Liver (tissue), 9 donors: ENCODE data around the gene CAST. TPM values are rescaled to one million over a fixed set of nuclear protein-coding genes. Genes with fewer than 3 reads are reported as not detected.

ENCODE experiments used
- DNase-seq: peaks from one replicate; pipeline ENCODE4 v3.0.0-alpha.2; 2017; ENCODE audit warnings: low spot score
- H3K27ac ChIP-seq, 2 donors: one replicate each; pipeline ENCODE4 v1.7.0; 2013; ENCODE audit warnings: inconsistent platforms in 2 of 2, low read length in 2 of 2, control low read depth in 1 of 2, low read depth in 1 of 2, mild to moderate bottlenecking in 1 of 2
- H3K27me3 ChIP-seq, 4 donors: one replicate each; pipeline versions ENCODE4 v1.6.1 to v1.7.0; 2013; ENCODE audit warnings: low read length in 3 of 4, inconsistent platforms in 1 of 4, mild to moderate bottlenecking in 1 of 4, moderate library complexity in 1 of 4; ENCODE audit not compliant: control insufficient read depth in 4 of 4, insufficient read depth in 4 of 4
- H3K36me3 ChIP-seq, 4 donors: one replicate each; pipeline versions ENCODE4 v1.6.1 to v1.7.0; 2013; ENCODE audit warnings: low read length in 3 of 4, mild to moderate bottlenecking in 3 of 4, low read depth in 1 of 4, moderate library complexity in 1 of 4; ENCODE audit not compliant: control insufficient read depth in 4 of 4, insufficient read depth in 3 of 4
- H3K4me1 ChIP-seq, 4 donors: one replicate each; pipeline versions ENCODE4 v1.6.1 to v1.7.0; 2013; ENCODE audit warnings: low read length in 3 of 4, mild to moderate bottlenecking in 3 of 4, moderate library complexity in 1 of 4; ENCODE audit not compliant: control insufficient read depth in 4 of 4, insufficient read depth in 4 of 4
- H3K4me3 ChIP-seq, 3 donors: one replicate each; pipeline versions ENCODE4 v1.6.1 to v1.7.0; 2013; ENCODE audit warnings: low read length in 3 of 3, control low read depth in 1 of 3, low read depth in 1 of 3, mild to moderate bottlenecking in 1 of 3
- H3K9ac ChIP-seq, 2 donors: one replicate each; pipeline ENCODE4 v1.7.0; 2013; ENCODE audit warnings: low read length in 2 of 2, mild to moderate bottlenecking in 2 of 2, moderate library complexity in 2 of 2, control low read depth in 1 of 2, low read depth in 1 of 2
- H3K9me3 ChIP-seq, 4 donors: one replicate each; pipeline versions ENCODE4 v1.6.1 to v1.7.0; 2013; ENCODE audit warnings: low read length in 3 of 4; ENCODE audit not compliant: control insufficient read depth in 4 of 4
- ATF3 ChIP-seq: IDR thresholded peaks from 2 replicates; pipeline ENCODE4 v1.6.1; 2016; ENCODE audit warnings: antibody characterized with exemption
- EGR1 ChIP-seq, 2 donors: IDR thresholded peaks; 2 replicates each; pipeline ENCODE4 v1.6.1; 2016 to 2018; ENCODE audit warnings: antibody characterized with exemption in 2 of 2, low read depth in 2 of 2
- FOXA1 ChIP-seq: IDR thresholded peaks from 2 replicates; pipeline ENCODE4 v1.6.1; 2016; ENCODE audit warnings: antibody characterized with exemption
- FOXA2 ChIP-seq: IDR thresholded peaks from 2 replicates; pipeline ENCODE4 v1.6.1; 2016; ENCODE audit warnings: antibody characterized with exemption
- GABPA ChIP-seq, 2 donors: IDR thresholded peaks in 1 of 2; conservative IDR thresholded peaks in 1 of 2; 2 replicates each; pipeline ENCODE4 v1.6.1; 2016; ENCODE audit warnings: antibody characterized with exemption in 2 of 2, mild to moderate bottlenecking in 1 of 2, moderate library complexity in 1 of 2
- HNF4A ChIP-seq, 2 donors: conservative IDR thresholded peaks; 2 replicates each; pipeline ENCODE4 v1.6.1; 2016; ENCODE audit warnings: antibody characterized with exemption in 2 of 2, mild to moderate bottlenecking in 2 of 2
- HNF4G ChIP-seq: IDR thresholded peaks from 2 replicates; pipeline ENCODE4 v1.6.1; 2016; ENCODE audit warnings: antibody characterized with exemption
- SP1 ChIP-seq: IDR thresholded peaks from 2 replicates; pipeline ENCODE4 v1.6.1; 2018; ENCODE audit warnings: antibody characterized with exemption, mild to moderate bottlenecking
- YY1 ChIP-seq: IDR thresholded peaks from 2 replicates; pipeline ENCODE4 v1.6.1; 2016; ENCODE audit warnings: antibody characterized with exemption, mild to moderate bottlenecking
- WGBS: extraction: QIAGEN DNeasy Blood & Tissue Kit; methylation state at CpG from one replicate; pipeline ENCODE4 v1.1.7; 2013; 5-methylcytosine and 5-hydroxymethylcytosine counted together
- polyA plus RNA-seq, 2 donors: library from polyadenylated mRNA; stranded (reverse) in 1 of 2; unstranded in 1 of 2; fragments of 200-250 nt in 1 of 2; fragments of >200 nt in 1 of 2; fragmentation: Nextera tagmentation in 1 of 2; extraction: Ambion mirVana in 1 of 2; gene quantifications; one replicate each; pipeline versions ENCODE4 v1.2.1 to v1.2.3, GENCODE V29; 2013 to 2015
- total RNA-seq, 2 donors: library from RNA; depleted of rRNA; stranded (reverse); fragments of >200 nt; gene quantifications; one replicate each; pipeline ENCODE4 v1.2.3, GENCODE V29; 2014
- TF ChIP-seq, protein P1 (sequence below): fragments of 150-350 bp; IDR thresholded peaks from 2 replicates; pipeline ENCODE4 v1.5.1; 2017; ENCODE audit warnings: improper control_type of control experiment, low read depth, low read length; ENCODE audit not compliant: missing input control
- TF ChIP-seq, protein P2 (sequence below): IDR thresholded peaks from 2 replicates; pipeline ENCODE4 v1.6.1; 2016; ENCODE audit warnings: antibody characterized with exemption, mild to moderate bottlenecking
- TF ChIP-seq, protein P3 (sequence below): IDR thresholded peaks from 2 replicates; pipeline ENCODE4 v1.6.1; 2016; ENCODE audit warnings: antibody characterized with exemption
- TF ChIP-seq, protein P4 (sequence below): IDR thresholded peaks from 2 replicates; pipeline ENCODE4 v1.6.1; 2016; ENCODE audit warnings: antibody characterized with exemption
- donor health status: healthy.
- donor health status: healthy.
- donor health status: healthy.
- donor health status: healthy.
- donor health status: healthy.

Gene CAST
- total and polyA plus RNA-seq, 4 donors: 43.3 to 126 (median 81.0) TPM

- H3K9ac ChIP-seq: no peak overlapping the region
- 87% methylated on average over 8 of the region's 8 CpGs for WGBS
- TF ChIP-seq, protein P1, sequence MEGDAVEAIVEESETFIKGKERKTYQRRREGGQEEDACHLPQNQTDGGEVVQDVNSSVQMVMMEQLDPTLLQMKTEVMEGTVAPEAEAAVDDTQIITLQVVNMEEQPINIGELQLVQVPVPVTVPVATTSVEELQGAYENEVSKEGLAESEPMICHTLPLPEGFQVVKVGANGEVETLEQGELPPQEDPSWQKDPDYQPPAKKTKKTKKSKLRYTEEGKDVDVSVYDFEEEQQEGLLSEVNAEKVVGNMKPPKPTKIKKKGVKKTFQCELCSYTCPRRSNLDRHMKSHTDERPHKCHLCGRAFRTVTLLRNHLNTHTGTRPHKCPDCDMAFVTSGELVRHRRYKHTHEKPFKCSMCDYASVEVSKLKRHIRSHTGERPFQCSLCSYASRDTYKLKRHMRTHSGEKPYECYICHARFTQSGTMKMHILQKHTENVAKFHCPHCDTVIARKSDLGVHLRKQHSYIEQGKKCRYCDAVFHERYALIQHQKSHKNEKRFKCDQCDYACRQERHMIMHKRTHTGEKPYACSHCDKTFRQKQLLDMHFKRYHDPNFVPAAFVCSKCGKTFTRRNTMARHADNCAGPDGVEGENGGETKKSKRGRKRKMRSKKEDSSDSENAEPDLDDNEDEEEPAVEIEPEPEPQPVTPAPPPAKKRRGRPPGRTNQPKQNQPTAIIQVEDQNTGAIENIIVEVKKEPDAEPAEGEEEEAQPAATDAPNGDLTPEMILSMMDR: no peak
- TF ChIP-seq FOXA1 (no peak), ATF3 (no peak)
- TF ChIP-seq, protein P2, sequence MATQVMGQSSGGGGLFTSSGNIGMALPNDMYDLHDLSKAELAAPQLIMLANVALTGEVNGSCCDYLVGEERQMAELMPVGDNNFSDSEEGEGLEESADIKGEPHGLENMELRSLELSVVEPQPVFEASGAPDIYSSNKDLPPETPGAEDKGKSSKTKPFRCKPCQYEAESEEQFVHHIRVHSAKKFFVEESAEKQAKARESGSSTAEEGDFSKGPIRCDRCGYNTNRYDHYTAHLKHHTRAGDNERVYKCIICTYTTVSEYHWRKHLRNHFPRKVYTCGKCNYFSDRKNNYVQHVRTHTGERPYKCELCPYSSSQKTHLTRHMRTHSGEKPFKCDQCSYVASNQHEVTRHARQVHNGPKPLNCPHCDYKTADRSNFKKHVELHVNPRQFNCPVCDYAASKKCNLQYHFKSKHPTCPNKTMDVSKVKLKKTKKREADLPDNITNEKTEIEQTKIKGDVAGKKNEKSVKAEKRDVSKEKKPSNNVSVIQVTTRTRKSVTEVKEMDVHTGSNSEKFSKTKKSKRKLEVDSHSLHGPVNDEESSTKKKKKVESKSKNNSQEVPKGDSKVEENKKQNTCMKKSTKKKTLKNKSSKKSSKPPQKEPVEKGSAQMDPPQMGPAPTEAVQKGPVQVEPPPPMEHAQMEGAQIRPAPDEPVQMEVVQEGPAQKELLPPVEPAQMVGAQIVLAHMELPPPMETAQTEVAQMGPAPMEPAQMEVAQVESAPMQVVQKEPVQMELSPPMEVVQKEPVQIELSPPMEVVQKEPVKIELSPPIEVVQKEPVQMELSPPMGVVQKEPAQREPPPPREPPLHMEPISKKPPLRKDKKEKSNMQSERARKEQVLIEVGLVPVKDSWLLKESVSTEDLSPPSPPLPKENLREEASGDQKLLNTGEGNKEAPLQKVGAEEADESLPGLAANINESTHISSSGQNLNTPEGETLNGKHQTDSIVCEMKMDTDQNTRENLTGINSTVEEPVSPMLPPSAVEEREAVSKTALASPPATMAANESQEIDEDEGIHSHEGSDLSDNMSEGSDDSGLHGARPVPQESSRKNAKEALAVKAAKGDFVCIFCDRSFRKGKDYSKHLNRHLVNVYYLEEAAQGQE: no peak
- DNase-seq: no peak
- no peak overlapping the region for H3K27ac ChIP-seq
- H3K4me1 ChIP-seq: peaks cover 3 to 13% (median 11%) of the 10 kb centered on the region in 4 donors
- H3K9me3 ChIP-seq: no peaks in the 10 kb centered on the region
- no peaks in the 10 kb centered on the region for H3K27me3 ChIP-seq
- H3K4me3 ChIP-seq: no peak overlapping the region
- no peaks in the 10 kb centered on the region for H3K36me3 ChIP-seq
These were observed 146.8 kb downstream of the CAST start for GRCh38 chr5:96808868-96809558.

DNA sequence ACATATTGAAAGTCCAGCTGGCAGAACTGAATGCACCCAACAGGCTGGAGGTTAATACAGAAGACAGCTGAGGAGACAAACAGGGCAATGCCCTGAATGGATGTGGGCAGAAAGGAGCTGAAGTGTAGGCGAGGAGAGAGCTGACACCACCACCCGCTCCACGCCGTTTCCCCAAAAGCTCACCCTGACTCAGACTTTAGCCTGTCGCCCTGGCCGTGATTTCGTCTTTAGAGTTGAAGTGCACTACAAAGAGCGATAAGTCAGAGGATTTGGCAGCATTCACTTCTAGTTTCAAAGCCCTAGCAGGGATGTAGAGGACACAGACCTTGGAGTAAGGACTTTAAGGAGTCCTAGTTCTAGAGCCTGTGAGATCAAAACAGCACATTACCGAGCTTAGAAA lies 147.7 kb downstream of the CAST start:
- H3K36me3 ChIP-seq: no peaks in the 10 kb centered on the region
- H3K9ac ChIP-seq: no peak overlapping the region
- TF ChIP-seq, protein P3, sequence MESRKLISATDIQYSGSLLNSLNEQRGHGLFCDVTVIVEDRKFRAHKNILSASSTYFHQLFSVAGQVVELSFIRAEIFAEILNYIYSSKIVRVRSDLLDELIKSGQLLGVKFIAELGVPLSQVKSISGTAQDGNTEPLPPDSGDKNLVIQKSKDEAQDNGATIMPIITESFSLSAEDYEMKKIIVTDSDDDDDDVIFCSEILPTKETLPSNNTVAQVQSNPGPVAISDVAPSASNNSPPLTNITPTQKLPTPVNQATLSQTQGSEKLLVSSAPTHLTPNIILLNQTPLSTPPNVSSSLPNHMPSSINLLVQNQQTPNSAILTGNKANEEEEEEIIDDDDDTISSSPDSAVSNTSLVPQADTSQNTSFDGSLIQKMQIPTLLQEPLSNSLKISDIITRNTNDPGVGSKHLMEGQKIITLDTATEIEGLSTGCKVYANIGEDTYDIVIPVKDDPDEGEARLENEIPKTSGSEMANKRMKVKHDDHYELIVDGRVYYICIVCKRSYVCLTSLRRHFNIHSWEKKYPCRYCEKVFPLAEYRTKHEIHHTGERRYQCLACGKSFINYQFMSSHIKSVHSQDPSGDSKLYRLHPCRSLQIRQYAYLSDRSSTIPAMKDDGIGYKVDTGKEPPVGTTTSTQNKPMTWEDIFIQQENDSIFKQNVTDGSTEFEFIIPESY: no peak
- TF ChIP-seq HNF4G (no peak), YY1 (no peak), FOXA2 (no peak), GABPA (IDR thresholded peaks at IDR 0.05 in 1 of 2, conservative IDR thresholded peaks at IDR 0.05 in 1 of 2) (no peak), ATF3 (no peak), HNF4A (conservative IDR thresholded peaks at IDR 0.05) (no peak), EGR1 (IDR thresholded peaks at IDR 0.05; ENCODE audit: low read depth in 2 of 2) (no peak), SP1 (no peak)
- TF ChIP-seq, protein P2: no peak
- TF ChIP-seq, protein P4, sequence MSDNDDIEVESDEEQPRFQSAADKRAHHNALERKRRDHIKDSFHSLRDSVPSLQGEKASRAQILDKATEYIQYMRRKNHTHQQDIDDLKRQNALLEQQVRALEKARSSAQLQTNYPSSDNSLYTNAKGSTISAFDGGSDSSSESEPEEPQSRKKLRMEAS: no peak
- TF ChIP-seq, protein P1: no peak
- no peaks in the 10 kb centered on the region for H3K9me3 ChIP-seq
- H3K27me3 ChIP-seq: no peaks in the 10 kb centered on the region
- DNase-seq: no peak
- no peak overlapping the region for H3K27ac ChIP-seq
- peaks cover 3 to 13% (median 10%) of the 10 kb centered on the region in 4 donors for H3K4me1 ChIP-seq
- WGBS: 95% methylated on average over 9 of the region's 9 CpGs
- H3K4me3 ChIP-seq: no peak overlapping the region
